Liver (tissue), 9 donors: ENCODE measurements around the gene ZNF48. TPM values are rescaled to one million over a fixed set of nuclear protein-coding genes. Genes with fewer than 3 reads are reported as not detected.
A peak's percentile ranks its signal among the peaks of the same experiment; 100 is the strongest.

ENCODE experiments used
- DNase-seq: peaks from one replicate; pipeline ENCODE4 v3.0.0-alpha.2; 2017; ENCODE audit warnings: low spot score
- H3K27ac ChIP-seq, 2 donors: one replicate each; pipeline ENCODE4 v1.7.0; 2013; ENCODE audit warnings: inconsistent platforms in 2 of 2, low read length in 2 of 2, control low read depth in 1 of 2, low read depth in 1 of 2, mild to moderate bottlenecking in 1 of 2
- H3K27me3 ChIP-seq, 4 donors: one replicate each; pipeline versions ENCODE4 v1.6.1 to v1.7.0; 2013; ENCODE audit warnings: low read length in 3 of 4, inconsistent platforms in 1 of 4, mild to moderate bottlenecking in 1 of 4, moderate library complexity in 1 of 4; ENCODE audit not compliant: control insufficient read depth in 4 of 4, insufficient read depth in 4 of 4
- H3K36me3 ChIP-seq, 4 donors: one replicate each; pipeline versions ENCODE4 v1.6.1 to v1.7.0; 2013; ENCODE audit warnings: low read length in 3 of 4, mild to moderate bottlenecking in 3 of 4, low read depth in 1 of 4, moderate library complexity in 1 of 4; ENCODE audit not compliant: control insufficient read depth in 4 of 4, insufficient read depth in 3 of 4
- H3K4me1 ChIP-seq, 4 donors: one replicate each; pipeline versions ENCODE4 v1.6.1 to v1.7.0; 2013; ENCODE audit warnings: low read length in 3 of 4, mild to moderate bottlenecking in 3 of 4, moderate library complexity in 1 of 4; ENCODE audit not compliant: control insufficient read depth in 4 of 4, insufficient read depth in 4 of 4
- H3K4me3 ChIP-seq, 3 donors: one replicate each; pipeline versions ENCODE4 v1.6.1 to v1.7.0; 2013; ENCODE audit warnings: low read length in 3 of 3, control low read depth in 1 of 3, low read depth in 1 of 3, mild to moderate bottlenecking in 1 of 3
- H3K9ac ChIP-seq, 2 donors: one replicate each; pipeline ENCODE4 v1.7.0; 2013; ENCODE audit warnings: low read length in 2 of 2, mild to moderate bottlenecking in 2 of 2, moderate library complexity in 2 of 2, control low read depth in 1 of 2, low read depth in 1 of 2
- H3K9me3 ChIP-seq, 4 donors: one replicate each; pipeline versions ENCODE4 v1.6.1 to v1.7.0; 2013; ENCODE audit warnings: low read length in 3 of 4; ENCODE audit not compliant: control insufficient read depth in 4 of 4
- EGR1 ChIP-seq, 2 donors: IDR thresholded peaks; 2 replicates each; pipeline ENCODE4 v1.6.1; 2016 to 2018; ENCODE audit warnings: antibody characterized with exemption in 2 of 2, low read depth in 2 of 2
- FOXA1 ChIP-seq: IDR thresholded peaks from 2 replicates; pipeline ENCODE4 v1.6.1; 2016; ENCODE audit warnings: antibody characterized with exemption
- FOXA2 ChIP-seq: IDR thresholded peaks from 2 replicates; pipeline ENCODE4 v1.6.1; 2016; ENCODE audit warnings: antibody characterized with exemption
- GABPA ChIP-seq, 2 donors: IDR thresholded peaks in 1 of 2; conservative IDR thresholded peaks in 1 of 2; 2 replicates each; pipeline ENCODE4 v1.6.1; 2016; ENCODE audit warnings: antibody characterized with exemption in 2 of 2, mild to moderate bottlenecking in 1 of 2, moderate library complexity in 1 of 2
- HNF4A ChIP-seq, 2 donors: conservative IDR thresholded peaks; 2 replicates each; pipeline ENCODE4 v1.6.1; 2016; ENCODE audit warnings: antibody characterized with exemption in 2 of 2, mild to moderate bottlenecking in 2 of 2
- HNF4G ChIP-seq: IDR thresholded peaks from 2 replicates; pipeline ENCODE4 v1.6.1; 2016; ENCODE audit warnings: antibody characterized with exemption
- JUND ChIP-seq, 2 donors: IDR thresholded peaks; 2 replicates each; pipeline ENCODE4 v1.6.1; 2016; ENCODE audit warnings: antibody characterized with exemption in 2 of 2
- NR2F2 ChIP-seq: IDR thresholded peaks from 2 replicates; pipeline ENCODE4 v1.6.1; 2016; ENCODE audit warnings: antibody characterized with exemption
- RAD21 ChIP-seq, 2 donors: IDR thresholded peaks; 2 replicates each; pipeline ENCODE4 v1.6.1; 2016; ENCODE audit warnings: antibody characterized with exemption in 2 of 2, mild to moderate bottlenecking in 2 of 2
- REST ChIP-seq: IDR thresholded peaks from 2 replicates; pipeline ENCODE4 v1.6.1; 2016; ENCODE audit warnings: antibody characterized with exemption, mild to moderate bottlenecking
- RXRA ChIP-seq, 2 donors: IDR thresholded peaks; 2 replicates each; pipeline ENCODE4 v1.6.1; 2017 to 2018; ENCODE audit warnings: antibody characterized with exemption in 2 of 2, mild to moderate bottlenecking in 1 of 2
- SP1 ChIP-seq: IDR thresholded peaks from 2 replicates; pipeline ENCODE4 v1.6.1; 2018; ENCODE audit warnings: antibody characterized with exemption, mild to moderate bottlenecking
- TAF1 ChIP-seq: conservative IDR thresholded peaks from 2 replicates; pipeline ENCODE4 v1.6.1; 2016; ENCODE audit warnings: antibody characterized with exemption, mild to moderate bottlenecking
- YY1 ChIP-seq: IDR thresholded peaks from 2 replicates; pipeline ENCODE4 v1.6.1; 2016; ENCODE audit warnings: antibody characterized with exemption, mild to moderate bottlenecking
- whole genome bisulfite sequencing: extraction: QIAGEN DNeasy Blood & Tissue Kit; methylation state at CpG from one replicate; pipeline ENCODE4 v1.1.7; 2013; 5-methylcytosine and 5-hydroxymethylcytosine counted together
- polyA plus RNA-seq, 2 donors: library from polyadenylated mRNA; stranded (reverse) in 1 of 2; unstranded in 1 of 2; fragments of 200-250 nt in 1 of 2; fragments of >200 nt in 1 of 2; fragmentation: Nextera tagmentation in 1 of 2; extraction: Ambion mirVana in 1 of 2; gene quantifications; one replicate each; pipeline versions ENCODE4 v1.2.1 to v1.2.3, GENCODE V29; 2013 to 2015
- total RNA-seq, 2 donors: library from RNA; depleted of rRNA; stranded (reverse); fragments of >200 nt; gene quantifications; one replicate each; pipeline ENCODE4 v1.2.3, GENCODE V29; 2014
- TF ChIP-seq, protein P1 (sequence below): IDR thresholded peaks from 2 replicates; pipeline ENCODE4 v1.6.1; 2016; ENCODE audit warnings: antibody characterized with exemption
- TF ChIP-seq, protein P2 (sequence below): fragments of 150-350 bp; IDR thresholded peaks from 2 replicates; pipeline ENCODE4 v1.5.1; 2017; ENCODE audit warnings: improper control_type of control experiment, low read depth, low read length; ENCODE audit not compliant: missing input control
- TF ChIP-seq, protein P3 (sequence below): IDR thresholded peaks from 2 replicates; pipeline ENCODE4 v1.6.1; 2016; ENCODE audit warnings: antibody characterized with exemption
- TF ChIP-seq, protein P4 (sequence below): IDR thresholded peaks from 2 replicates; pipeline ENCODE4 v1.6.1; 2016; ENCODE audit warnings: antibody characterized with exemption
- donor health status: healthy.
- donor health status: healthy.
- donor health status: healthy.
- donor health status: healthy.
- donor health status: healthy.

The ZNF48 gene
- total and polyA plus RNA-seq, 4 donors, result 2.3 to 4.7 (median 3.1) TPM

DNA sequence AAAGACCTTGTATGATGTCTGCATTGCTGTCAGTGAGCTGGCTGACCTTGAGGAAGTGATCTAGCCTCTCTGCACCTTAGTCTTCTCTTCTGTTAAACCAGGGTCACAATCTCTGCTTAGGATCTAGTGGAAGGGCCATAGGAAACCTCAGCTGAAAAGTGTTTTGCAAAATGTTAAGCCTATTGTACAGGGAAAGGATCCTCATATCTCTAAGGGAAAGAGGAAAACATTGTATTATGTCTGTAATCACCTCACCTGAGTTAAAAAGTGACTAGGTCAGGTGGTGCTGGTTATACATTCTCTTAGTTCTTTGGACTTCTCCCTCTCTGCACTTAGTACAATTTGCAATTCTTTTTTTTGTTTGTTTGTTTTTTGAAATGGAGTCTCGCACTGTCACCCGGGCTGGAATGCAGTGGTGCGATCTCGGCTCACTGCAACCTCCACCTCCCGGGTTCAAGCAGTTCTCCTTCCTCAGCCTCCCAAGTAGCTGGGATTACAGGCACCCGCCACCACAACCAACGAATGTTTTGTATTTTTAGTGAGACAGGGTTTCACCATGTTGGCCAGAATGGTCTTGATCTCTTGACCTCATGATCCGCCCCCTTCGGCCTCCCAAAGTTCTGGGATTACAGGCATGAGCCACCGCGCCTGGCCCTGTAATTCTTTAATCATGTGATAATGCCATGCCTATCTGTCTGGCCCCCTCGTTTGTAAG lies 52.4 kb downstream of the ZNF48 start:
- peak overlapping the region in 1 of 2 donors; percentile 70 for H3K9ac ChIP-seq
- H3K27ac ChIP-seq, result peak overlapping the region; percentile 96 to 99
- no peaks in the 10 kb centered on the region for H3K27me3 ChIP-seq
- peak in 1 of 2 donors; percentile 25 for TF ChIP-seq GABPA (IDR thresholded peaks at IDR 0.05 in 1 of 2, conservative IDR thresholded peaks at IDR 0.05 in 1 of 2)
- TF ChIP-seq SP1, result peak; percentile 95
- TF ChIP-seq, protein P1, sequence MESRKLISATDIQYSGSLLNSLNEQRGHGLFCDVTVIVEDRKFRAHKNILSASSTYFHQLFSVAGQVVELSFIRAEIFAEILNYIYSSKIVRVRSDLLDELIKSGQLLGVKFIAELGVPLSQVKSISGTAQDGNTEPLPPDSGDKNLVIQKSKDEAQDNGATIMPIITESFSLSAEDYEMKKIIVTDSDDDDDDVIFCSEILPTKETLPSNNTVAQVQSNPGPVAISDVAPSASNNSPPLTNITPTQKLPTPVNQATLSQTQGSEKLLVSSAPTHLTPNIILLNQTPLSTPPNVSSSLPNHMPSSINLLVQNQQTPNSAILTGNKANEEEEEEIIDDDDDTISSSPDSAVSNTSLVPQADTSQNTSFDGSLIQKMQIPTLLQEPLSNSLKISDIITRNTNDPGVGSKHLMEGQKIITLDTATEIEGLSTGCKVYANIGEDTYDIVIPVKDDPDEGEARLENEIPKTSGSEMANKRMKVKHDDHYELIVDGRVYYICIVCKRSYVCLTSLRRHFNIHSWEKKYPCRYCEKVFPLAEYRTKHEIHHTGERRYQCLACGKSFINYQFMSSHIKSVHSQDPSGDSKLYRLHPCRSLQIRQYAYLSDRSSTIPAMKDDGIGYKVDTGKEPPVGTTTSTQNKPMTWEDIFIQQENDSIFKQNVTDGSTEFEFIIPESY, result peak; percentile 76
- peak; percentile 68 for TF ChIP-seq HNF4G
- peak; percentile 60 for TF ChIP-seq TAF1
- TF ChIP-seq, protein P2, sequence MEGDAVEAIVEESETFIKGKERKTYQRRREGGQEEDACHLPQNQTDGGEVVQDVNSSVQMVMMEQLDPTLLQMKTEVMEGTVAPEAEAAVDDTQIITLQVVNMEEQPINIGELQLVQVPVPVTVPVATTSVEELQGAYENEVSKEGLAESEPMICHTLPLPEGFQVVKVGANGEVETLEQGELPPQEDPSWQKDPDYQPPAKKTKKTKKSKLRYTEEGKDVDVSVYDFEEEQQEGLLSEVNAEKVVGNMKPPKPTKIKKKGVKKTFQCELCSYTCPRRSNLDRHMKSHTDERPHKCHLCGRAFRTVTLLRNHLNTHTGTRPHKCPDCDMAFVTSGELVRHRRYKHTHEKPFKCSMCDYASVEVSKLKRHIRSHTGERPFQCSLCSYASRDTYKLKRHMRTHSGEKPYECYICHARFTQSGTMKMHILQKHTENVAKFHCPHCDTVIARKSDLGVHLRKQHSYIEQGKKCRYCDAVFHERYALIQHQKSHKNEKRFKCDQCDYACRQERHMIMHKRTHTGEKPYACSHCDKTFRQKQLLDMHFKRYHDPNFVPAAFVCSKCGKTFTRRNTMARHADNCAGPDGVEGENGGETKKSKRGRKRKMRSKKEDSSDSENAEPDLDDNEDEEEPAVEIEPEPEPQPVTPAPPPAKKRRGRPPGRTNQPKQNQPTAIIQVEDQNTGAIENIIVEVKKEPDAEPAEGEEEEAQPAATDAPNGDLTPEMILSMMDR, result no peak
- peak; percentile 57 to 82 for TF ChIP-seq RXRA (IDR thresholded peaks at IDR 0.05)
- TF ChIP-seq FOXA2, result peak; percentile 48
- TF ChIP-seq REST, result peak; percentile 78
- no peak for TF ChIP-seq EGR1 (IDR thresholded peaks at IDR 0.05; ENCODE audit: low read depth in 2 of 2)
- peak; percentile 92 for TF ChIP-seq YY1
- TF ChIP-seq, protein P3, sequence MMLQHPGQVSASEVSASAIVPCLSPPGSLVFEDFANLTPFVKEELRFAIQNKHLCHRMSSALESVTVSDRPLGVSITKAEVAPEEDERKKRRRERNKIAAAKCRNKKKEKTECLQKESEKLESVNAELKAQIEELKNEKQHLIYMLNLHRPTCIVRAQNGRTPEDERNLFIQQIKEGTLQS, result no peak
- TF ChIP-seq, protein P4, sequence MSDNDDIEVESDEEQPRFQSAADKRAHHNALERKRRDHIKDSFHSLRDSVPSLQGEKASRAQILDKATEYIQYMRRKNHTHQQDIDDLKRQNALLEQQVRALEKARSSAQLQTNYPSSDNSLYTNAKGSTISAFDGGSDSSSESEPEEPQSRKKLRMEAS, result peak; percentile 62
- TF ChIP-seq RAD21 (IDR thresholded peaks at IDR 0.05), result peak; percentile 22 to 43
- TF ChIP-seq HNF4A (conservative IDR thresholded peaks at IDR 0.05), result peak; percentile 89 to 93
- TF ChIP-seq NR2F2, result peak; percentile 58
- TF ChIP-seq FOXA1, result peak; percentile 45
- peak in 1 of 2 donors; percentile 57 for TF ChIP-seq JUND (IDR thresholded peaks at IDR 0.05)
- WGBS, result 32% methylated on average over 12 of the region's 12 CpGs
- peaks cover 4 to 30% (median 16%) of the 10 kb centered on the region in 4 donors for H3K4me1 ChIP-seq
- no peaks in the 10 kb centered on the region for H3K9me3 ChIP-seq
- no peak overlapping the region for H3K4me3 ChIP-seq
- peaks cover 0 to 2% (median 0%) of the 10 kb centered on the region in 4 donors for H3K36me3 ChIP-seq
- DNase-seq, result no peak
